RWPE1 (cell line): ENCODE measurements around the gene OR2AT4.
"Not testable (repeated sequence)": the region's sequence is repeated elsewhere in the genome, so short reads cannot be mapped to it uniquely, and the experiment has no call there.

ENCODE experiments used
- CTCF ChIA-PET: fragments of 350-600 bp; sonication (Branson Sonifier 250); formaldehyde crosslinking; extraction: SDS; loops from one replicate; lab custom pipeline; 2021; lab: Yijun Ruan, JAX
- POLR2A ChIA-PET: fragments of 400-600 bp; formaldehyde crosslinking; extraction: SDS; loops from one replicate; lab custom pipeline; 2020; ENCODE audit warnings: antibody characterized with exemption; ENCODE audit not compliant: low non-redundant PET; lab: Yijun Ruan, JAX
- DNase-seq: peaks from one replicate; pipeline ENCODE4 v3.0.0; 2012; ENCODE audit warnings: low spot score
- H3K27ac ChIP-seq: fragments of 450-650 bp; 2 replicates; pipeline ENCODE4 v1.5.1; 2017
- TF ChIP-seq, protein P1 (sequence below): fragments of 450-650 bp; conservative IDR thresholded peaks from 2 replicates; pipeline ENCODE4 v1.5.1; 2017; ENCODE audit warnings: low read depth, mild to moderate bottlenecking

OR2AT4 gene

GRCh38 chr11:75059299-75059698, 37.4 kb downstream of the OR2AT4 start:
- TF ChIP-seq, protein P1, sequence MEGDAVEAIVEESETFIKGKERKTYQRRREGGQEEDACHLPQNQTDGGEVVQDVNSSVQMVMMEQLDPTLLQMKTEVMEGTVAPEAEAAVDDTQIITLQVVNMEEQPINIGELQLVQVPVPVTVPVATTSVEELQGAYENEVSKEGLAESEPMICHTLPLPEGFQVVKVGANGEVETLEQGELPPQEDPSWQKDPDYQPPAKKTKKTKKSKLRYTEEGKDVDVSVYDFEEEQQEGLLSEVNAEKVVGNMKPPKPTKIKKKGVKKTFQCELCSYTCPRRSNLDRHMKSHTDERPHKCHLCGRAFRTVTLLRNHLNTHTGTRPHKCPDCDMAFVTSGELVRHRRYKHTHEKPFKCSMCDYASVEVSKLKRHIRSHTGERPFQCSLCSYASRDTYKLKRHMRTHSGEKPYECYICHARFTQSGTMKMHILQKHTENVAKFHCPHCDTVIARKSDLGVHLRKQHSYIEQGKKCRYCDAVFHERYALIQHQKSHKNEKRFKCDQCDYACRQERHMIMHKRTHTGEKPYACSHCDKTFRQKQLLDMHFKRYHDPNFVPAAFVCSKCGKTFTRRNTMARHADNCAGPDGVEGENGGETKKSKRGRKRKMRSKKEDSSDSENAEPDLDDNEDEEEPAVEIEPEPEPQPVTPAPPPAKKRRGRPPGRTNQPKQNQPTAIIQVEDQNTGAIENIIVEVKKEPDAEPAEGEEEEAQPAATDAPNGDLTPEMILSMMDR = no peak
- CTCF ChIA-PET = interaction anchor here (1.1 to 1.3 kb wide), 3 partner anchors 28 to 190 kb away, joined by 3 to 4 read pairs (median 3); no protein-coding TSS in a partner anchor
- no peak overlapping the region for H3K27ac ChIP-seq
- POLR2A ChIA-PET = no interaction called here
- no peak for DNase-seq

GRCh38 chr11:75056814-75057213, 39.9 kb downstream of the OR2AT4 start:
- ChIA-PET CTCF (no interaction called here), POLR2A (no interaction called here)
- no peak for DNase-seq
- TF ChIP-seq, protein P1 = no peak
- H3K27ac ChIP-seq = no peak overlapping the region

DNA sequence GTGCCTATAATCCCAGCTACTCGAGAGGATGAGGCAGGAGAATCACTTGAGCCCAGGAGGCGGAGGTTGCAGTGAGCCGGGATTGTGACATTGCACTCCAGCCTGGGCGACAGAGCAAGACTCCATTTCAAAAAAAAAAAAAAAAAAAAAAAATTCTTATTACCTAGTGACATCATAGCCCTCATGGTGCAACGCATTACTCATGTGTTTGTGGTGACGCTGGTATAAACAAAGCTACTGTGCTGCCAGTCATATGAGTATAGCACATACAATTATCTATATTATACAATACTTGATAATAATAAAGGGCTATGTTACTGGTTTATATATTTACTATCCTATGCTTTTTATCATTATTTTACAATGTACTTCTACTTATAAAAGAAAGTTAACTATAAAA, 41.2 kb downstream of the OR2AT4 start:
- TF ChIP-seq, protein P1 = no peak
- no peak for DNase-seq
- CTCF ChIA-PET = interaction anchor here (0.6 to 1.2 kb wide), 2 partner anchors 23 to 1387 kb away, joined by 3 read pairs; no protein-coding TSS in a partner anchor
- POLR2A ChIA-PET = no interaction called here
- no peak overlapping the region for H3K27ac ChIP-seq

DNA sequence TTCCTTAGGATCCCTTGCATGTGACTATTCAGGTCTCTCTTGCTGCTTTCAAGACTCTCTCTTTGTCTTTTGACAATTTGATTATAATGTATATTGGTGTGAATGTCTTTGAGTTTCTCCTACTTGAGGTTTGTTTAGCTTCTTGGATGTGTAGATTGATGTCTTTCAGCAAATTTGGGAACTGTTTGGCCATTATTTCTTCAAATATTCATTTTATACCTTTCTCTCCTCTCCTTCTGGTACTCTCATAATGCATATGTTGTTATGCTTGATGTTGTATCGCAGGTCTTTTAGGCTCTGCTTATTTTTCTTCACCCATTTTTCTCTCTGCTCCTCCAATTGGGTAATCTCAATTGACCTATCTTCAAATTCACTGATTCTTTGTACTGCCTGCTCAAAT, 44.2 kb downstream of the OR2AT4 start:
- TF ChIP-seq, protein P1 = no peak
- DNase-seq = no peak
- H3K27ac ChIP-seq = no peak overlapping the region
- POLR2A ChIA-PET = no interaction called here
- CTCF ChIA-PET = no interaction called here

DNA sequence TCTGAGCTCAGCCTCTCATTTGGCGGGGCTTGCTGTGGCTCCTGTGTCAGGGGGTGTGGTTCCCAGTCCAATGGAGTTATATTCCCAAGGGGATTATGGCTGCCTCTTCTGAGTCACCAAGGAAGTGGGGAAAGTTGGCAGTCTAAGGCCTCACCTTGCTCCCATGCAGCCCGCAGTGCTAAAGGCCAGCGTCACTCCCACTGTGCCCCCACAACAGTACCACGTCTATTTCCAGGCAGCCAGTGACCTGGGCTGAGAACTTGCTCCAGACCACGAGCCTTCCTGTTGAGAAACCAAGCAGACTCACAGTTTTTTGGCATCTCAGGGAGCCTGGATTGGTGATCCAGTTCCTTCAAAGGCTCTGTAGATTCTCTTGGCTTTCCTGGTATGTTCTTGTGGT, 45.6 kb downstream of the OR2AT4 start:
- no peak overlapping the region for H3K27ac ChIP-seq
- ChIA-PET CTCF (no interaction called here), POLR2A (no interaction called here)
- TF ChIP-seq, protein P1 = no peak
- no peak for DNase-seq

DNA sequence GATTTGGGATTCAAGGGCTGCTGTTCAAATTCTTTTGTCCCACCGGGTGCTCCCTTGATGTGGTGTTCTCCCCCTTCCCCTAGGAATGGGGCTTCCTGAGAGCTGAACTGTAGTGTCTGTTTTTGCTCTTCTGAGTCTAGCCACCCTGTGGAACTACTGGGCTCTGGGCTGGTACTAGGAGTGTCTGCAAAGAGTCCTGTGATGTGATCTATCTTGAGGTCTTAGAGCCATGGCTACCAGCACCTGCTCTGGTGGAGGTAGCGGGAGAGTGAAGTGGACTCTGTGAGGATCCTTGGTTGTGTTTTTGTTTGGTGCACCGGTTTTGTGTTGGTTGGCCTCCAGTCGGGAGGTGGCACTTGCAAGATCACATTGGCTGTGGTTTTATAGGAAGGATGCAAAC, 46.2 kb downstream of the OR2AT4 start:
- H3K27ac ChIP-seq = no peak overlapping the region
- POLR2A ChIA-PET = no interaction called here
- no peak for DNase-seq
- TF ChIP-seq, protein P1 = no peak
- CTCF ChIA-PET = interaction anchor here (0.7 to 0.9 kb wide), 2 partner anchors 198 to 1063 kb away, joined by 3 read pairs; no protein-coding TSS in a partner anchor

DNA sequence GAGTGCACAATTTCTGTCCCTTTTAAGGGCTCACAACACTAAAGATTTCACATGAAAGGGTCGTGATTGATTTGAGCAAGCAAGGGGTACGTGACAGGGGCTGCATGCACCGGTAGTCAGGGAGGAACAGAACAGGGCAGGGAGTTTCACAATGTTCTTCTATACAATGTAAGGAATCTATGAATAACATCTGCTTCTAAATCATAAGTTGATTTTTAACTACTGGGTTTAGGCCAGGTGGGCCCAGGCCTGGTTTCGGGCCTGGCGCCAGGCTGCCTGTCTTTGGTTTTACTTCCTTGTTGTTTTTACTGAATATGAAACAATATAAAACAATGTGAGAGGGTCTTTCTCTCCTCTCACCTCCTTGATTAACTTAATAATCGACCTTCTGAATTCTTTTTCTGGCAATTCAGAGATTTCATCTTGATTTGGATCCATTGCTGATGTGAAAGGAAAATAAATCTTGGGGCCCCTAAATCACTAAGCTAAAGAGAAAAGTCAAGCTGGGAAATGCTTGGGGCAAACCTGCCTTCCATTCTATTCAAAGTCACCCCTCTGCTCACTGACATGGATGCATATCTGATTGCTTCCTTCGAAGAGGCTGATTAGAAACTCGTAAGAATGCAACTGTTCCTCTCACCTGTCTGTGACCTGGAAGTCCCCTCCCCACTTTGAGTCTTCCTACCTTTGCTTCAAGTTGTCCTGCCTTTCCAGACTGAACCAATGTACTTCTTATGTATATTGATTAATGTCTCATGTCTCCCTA, 47.0 kb downstream of the OR2AT4 start:
- DNase-seq, H3K27ac ChIP-seq, POLR2A ChIA-PET: not testable (repeated sequence)
- CTCF ChIA-PET = interaction anchor here (0.7 to 0.9 kb wide), 2 partner anchors 199 to 1064 kb away, joined by 3 read pairs; no protein-coding TSS in a partner anchor
